GM19438 (cell line): ENCODE measurements around the gene IL6ST.
A peak's percentile ranks its signal among the peaks of the same experiment; 100 is the strongest.
"Not testable (repeated sequence)": the region's sequence is repeated elsewhere in the genome, so short reads cannot be mapped to it uniquely, and the experiment has no call there.

ENCODE experiments used
- ATAC-seq: cut with Tn5 transposase; IDR thresholded peaks from one replicate; pipeline ENCODE4 v1.9.1; 2021; ENCODE audit warnings: low read depth; ENCODE audit not compliant: unreplicated experiment

The IL6ST gene

DNA sequence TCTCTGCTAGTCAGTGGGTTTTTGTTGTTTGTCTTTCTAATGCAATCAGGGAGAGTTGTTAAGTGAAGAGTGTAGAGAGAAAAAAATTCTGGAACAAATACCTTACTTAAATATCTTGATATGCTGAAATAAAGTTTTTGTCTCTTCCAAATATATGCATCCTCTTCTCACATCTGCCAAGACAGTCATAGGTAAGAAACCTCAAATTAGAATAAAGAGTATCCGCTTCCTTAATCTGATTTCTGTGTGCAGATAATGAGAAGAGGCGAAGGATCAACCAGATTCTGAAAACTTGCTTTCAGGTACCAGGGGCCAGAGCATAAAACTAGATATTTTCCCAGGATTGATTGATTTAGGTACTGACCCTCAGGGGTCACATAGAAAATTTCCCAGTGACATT, 11.3 kb upstream of the IL6ST start:
- ATAC-seq: no peak

DNA sequence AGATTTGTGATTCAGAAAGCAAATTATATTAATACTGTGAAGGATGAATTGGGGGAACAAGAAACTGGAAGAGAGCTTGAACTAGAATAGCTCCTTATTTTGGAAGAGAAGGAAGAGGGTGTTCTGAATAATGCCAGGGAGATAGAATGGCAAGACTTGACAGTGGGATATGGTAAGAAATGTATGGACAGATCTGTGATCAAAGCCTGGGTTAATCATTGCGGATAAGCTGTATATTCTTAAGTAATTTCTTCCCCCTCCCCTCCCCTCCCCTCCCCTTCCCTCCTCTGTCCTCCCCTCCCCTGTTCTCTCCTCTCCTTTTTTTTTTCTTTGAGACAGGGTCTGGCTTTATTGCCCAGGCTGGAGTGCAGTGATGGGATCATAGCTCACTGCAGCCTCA, 10.1 kb upstream of the IL6ST start:
- no peak for ATAC-seq

DNA sequence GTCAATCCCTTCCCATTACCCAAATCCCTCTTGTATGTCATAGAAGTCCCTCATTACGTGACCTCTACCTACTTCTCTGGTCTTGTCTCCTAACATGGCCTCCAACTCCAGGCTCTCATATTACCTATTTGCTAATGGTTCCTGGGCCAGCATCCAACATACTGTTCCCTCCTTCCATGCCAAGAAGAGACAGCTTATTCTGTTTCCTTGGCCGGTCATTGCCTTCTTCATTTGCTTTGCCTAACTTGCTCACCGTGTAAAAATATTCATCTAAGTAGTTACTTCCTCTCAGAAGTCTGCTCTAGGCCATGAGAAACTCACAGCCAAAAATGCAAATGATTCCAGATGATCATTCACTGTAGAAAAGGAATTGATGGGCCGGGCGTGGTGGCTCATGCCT, 8.9 kb upstream of the IL6ST start:
- ATAC-seq: no peak

DNA sequence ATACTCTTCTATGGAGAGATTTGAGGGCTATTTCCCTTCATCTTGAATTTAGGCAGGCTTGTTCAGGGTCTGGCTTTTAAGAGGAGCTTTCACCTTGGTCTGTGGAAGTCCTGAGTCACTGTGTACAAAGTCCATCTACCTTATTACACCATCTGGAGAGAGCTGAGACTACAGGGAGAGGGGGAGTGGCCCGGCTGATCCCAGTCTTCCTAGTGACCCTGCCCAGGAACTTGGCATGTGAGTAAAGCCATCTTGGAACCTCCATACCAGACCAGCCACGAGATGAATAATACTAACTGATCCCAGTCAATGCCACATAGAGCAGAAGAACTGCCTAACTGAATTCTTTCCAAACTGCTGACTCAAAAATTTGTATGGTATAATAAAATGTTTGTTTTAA, 8.4 kb upstream of the IL6ST start:
- no peak for ATAC-seq

DNA sequence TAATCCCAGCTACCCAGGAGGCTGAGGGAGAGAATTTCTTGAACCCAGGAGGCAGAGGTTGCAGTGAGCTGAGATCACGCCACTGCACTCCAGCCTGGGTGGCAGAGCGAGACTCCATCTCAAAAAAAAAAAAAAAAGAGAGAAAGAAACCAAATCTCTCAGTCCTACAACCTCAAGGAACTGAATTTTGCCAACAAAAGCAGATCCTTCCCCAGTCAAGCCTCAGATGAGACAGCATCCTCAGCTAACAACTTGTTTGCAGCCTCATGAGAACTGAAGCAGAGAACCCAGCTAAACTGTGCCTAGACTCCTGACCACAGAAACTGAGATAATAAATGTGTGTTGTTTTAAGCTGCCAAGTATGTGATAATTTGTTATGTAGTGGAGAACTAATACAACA, 7.5 kb upstream of the IL6ST start:
- ATAC-seq: no peak

DNA sequence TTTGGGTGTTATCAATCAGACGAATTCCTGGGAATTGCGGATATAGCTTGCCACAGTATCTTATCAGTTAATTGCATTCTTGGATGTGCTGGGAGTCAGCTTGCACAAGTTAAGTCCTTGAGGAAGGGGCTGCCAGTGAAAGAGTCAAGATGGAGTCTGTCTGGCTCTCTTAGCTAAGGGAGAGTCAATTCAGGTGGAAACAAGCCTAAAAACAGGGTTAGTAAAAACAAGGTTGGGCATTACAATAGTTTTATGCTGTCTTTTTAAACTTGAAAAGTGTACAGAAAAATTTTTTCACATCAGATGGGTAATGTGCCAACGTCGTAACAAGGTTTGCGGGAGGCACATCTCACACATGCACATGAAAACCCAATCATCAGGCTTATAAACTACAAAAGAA, 5.5 kb upstream of the IL6ST start:
- not testable (repeated sequence) for ATAC-seq

DNA sequence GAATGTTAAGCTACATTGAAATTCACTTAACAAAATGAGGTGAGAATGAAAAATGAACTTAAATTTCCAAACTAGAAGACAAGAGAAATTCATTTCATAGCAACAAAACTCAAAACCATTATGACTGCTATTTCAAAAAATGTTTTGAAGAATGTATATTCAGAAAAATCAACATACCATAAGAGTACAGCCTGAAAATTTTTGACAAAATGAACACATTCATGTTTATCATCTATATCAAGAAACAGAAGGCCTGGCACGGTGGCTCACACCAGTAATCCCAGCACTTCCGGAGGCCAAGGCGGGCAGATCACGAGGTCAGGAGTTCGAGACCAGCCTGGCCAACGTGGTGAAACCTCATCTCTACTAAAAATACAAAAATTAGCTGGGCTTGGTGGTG, 4.2 kb upstream of the IL6ST start:
- no peak for ATAC-seq

DNA sequence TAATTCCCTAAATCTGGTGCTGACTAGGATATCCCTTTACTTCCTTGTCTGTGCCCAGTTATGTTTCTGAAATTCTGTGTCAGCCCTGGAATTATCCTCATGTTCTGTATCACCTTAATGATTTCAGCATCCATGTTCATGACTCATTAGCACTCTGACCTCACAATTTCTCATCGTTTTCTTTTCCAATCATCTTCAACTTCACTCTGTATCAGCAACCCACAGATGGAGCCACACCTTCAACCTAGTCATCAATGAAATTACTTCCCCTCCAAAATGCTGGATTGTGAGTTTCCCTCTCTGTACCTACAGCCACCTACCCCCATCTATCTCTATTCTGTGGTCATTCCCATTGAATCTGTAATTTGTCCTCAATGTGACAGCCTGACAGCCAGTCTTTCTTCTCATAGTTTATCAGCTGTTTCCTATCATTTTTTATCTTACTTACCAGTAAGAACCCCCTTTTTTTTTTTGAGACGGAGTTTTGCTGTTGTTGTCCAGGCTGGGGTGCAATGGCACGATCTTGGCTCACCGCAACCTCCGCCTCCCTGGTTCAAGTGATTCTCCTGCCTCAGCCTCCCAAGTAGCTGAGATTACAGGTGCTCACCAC, 3.1 kb upstream of the IL6ST start:
- no peak for ATAC-seq

DNA sequence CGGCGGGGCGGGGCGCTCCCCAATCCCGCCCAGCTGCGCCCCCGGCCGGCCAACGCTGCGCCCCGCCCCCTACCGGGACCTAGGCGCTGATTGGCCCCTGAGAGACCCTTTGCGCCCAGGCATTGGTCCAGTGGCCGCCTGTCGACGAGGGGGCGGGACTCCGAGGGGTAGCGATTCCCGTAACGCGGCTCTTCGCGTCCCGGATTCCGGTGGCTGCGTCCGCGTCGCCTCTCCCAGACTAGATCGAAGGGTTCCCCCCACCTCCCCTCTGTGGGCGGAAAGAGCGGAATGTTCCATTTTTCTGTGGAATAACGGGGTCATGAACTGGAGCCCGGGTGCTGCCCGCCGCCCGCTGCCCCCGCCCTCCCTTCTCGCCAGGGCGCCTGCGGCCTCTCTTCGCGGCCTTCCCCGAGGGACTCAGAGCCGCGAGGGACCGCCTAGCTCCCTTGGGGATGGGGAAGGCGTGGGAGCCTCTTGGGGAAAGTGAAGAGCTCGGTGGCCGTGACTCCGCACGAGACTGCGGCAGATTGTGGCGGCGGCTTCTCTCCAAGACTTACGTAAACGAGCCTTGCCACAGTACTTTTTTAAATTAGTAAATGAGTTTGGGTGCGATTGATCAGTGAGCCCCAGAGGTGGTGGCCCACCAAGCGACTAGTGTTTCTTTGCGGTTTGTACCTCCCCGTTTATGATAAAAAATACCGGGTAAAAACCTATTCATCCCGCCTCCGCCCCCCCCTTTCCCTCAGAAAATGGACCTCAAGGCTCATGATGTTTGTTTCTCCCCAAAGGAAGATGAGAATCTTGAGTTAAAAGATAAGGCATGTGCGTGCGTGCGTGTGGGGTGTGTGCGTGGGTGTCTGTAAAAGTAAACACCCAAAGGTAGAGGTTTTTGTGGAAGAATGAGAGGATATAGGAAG, 493 bp upstream of the IL6ST start:
- ATAC-seq: peak; percentile 90

DNA sequence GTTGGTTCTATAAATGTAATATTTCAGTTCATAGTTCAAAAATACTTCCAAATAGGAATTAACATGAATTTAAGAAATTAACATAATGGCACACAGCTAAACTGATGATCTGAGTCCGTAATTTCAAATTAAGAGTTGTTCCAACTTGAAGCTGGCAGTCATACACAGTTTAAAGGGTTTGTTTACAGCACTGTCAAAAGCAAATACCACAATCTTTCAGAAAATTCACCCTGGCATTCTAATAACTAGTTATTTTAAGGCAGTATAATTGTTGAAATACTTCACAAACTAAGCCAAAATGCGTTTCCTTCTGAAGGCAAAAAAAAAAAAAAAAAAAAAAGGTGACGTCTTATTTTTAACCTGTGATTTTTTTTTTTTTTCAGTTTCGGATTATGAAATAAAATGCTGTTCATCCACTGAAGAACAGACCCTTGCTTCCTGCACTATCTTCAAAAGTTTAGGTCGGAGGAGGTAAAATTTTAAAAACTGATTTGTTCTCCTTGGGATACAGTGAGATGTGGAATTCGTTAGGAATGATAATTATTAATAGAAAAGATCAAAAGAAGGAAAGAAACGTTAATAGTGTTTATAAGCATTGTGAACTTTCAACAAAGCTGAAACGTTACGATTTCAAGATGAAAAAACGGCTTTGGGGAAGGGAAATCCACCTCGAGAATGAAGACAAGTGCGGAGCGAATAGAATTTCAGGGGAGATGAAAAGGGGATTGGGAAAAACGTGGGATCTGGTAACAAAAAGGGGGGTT, 850 bp downstream of the IL6ST start:
- no peak for ATAC-seq

DNA sequence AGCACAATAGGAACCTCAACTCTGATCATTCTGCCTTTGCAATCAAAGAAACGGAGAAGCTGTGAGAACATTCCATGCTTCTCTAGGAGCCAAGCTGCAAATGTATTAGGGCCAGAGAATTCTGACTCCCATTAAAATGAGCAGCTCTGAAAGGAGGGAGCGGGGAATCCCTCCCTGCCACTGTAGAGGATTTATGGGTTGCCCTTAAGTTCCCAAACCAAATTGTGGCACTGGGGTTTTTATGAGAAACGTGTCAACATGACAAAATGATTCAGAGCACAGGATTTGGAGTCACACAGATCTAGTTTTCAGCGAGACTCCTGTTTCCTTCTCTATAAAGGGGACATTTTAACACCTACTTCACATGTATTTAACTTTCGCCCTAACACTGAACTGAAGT, 1.8 kb downstream of the IL6ST start:
- no peak for ATAC-seq

DNA sequence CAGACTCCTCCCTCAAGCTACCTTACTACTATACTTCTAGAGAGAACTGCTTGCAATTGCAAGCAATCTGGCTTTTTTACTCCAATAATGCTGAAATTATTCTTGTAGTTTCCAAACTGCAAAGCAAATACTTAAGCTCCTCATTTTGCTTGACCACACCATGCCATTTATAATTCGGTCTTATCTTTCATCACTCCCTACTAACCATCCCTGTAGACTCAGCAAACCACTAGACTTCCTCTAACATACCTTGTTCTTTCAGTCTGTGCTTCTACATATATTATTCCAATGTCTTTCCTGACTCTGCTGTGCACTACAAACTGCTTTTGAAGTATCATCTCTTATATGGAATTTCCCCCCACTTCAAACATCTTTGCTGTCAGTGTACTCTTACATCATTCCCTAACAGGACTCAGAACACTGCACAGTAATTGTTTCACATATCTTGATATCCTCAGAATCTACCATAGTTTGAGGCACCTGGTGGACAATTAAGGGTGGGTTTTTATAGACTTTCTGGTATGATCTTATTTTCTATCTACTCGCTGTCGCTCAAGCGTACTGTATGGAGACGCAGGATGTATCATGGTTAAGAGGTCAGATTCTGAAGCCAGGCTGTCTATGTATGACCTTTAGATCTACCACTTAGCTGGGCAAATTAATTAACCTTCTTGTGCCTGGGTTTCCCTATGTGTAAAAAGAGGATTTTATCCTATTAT, 2.8 kb downstream of the IL6ST start:
- no peak for ATAC-seq

DNA sequence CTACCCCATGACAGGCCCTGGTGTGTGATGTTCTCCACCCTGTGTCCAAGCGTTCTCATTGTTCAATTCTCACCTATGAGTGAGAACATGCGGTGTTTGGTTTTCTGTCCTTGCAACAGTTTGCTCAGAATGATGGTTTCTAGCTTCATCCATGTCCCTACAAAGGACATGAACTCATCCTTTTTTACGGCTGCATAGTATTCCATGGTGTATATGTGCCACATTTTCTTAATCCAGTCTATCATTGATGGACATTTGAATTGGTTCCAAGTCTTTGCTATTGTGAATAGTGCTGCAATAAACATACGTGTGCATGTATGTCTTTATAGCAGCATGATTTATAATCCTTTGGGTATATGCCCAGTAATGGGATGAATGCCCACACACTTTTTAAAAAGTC, 3.9 kb downstream of the IL6ST start:
- ATAC-seq: not testable (repeated sequence)

DNA sequence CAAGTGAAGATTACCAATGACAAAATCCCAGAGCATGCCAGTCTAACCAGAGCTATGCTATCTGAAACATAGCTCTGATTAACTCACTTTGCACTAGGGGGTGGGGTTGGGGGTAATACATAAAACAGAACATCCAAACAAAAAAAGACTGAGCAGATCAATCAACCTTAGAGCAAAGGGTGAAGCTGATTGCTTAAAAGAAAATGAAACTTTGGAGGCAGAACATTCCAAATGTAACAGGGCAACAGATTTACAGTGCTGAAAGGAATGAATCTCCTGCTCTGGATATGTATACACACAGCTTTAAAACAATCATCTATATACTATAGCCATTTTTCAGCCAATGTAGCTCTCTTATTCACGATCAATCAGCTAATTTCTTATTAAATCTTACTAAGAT, 4.9 kb downstream of the IL6ST start:
- ATAC-seq: no peak

DNA sequence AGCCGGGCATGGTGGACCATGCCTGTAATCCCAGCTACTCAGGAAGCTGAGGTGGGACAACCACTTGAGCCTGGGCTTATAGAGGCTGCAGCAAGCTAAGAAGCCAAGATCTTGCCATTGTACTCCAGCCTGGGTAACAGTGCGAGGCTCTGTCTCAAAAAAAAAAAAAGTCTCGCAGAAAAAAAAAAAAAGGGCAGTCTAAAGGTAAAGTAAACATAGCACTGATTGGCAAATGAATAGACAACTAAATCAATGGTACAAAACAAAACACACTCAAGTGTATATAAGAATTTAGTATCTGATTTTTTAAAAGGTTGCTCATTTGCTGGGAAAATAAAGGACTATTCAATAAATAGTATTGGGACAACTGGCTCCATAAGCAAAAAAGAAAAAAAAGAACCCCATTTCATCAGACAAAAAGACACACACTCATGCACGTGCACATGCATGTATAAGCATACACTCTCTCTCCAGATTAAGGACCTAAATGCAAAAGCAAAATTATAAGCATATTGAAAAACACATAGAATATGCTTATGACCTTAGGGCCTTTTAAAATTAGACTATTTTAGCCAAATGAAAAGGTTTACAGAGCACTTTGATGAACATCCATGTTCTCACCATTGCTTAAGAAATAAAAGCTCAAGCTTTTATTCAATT, 5.7 kb downstream of the IL6ST start:
- no peak for ATAC-seq

DNA sequence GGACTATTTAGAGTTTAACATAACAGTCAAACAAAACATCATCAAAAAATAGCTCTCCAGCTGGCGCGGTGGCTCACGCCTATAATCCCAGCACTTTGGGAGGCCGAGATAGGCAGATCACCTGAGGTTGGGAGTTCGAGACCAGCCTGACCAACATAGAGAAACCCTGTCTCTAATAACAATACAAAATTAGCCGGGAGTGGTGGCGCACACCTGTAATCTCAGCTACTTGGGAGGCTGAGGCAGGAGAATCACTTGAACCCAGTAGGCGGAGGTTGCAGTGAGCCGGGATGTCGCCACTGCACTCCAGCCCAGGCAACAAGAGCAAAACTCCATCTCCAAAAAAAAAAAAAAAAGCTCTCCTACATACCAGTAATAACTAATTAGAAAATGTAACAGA, 6.3 kb downstream of the IL6ST start:
- not testable (repeated sequence) for ATAC-seq

DNA sequence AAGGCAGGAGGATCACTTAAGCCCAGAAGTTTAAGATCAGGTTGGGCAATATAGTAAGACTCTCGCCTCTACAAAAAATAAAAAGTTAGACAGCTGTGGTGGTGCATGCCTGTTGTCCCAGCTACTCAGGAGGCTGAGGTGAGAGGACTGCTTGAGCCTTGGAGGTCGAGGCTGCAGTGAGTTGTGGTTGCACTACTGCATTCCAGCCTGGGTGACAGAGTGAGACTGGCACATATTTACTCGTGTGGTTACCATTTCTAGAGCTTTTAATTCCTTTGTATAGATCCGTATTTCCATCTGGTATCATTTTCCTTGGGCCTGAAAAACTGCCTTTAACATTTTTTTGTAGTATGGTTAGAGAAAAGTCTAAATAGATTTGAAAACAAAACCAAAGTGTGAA, 7.8 kb downstream of the IL6ST start:
- no peak for ATAC-seq

DNA sequence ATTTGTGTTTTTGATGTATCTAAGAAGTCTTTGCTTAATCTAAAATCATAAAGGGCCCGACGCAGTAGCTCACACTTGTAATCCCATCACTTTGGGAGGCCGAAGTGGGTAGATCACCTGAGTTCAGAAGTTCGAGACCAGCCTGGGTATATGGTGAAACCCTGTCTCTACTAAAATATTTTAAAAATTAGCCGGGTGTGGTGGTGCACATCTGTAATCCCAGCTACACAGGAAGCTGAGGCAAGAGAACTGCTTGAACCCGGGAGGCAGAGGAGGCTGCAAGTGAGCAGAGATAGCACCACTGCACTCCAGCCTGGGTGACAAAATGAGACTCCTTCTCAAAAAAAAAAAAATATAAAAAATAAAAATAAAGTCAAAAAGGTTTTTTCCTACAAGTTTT, 9.6 kb downstream of the IL6ST start:
- no peak for ATAC-seq

DNA sequence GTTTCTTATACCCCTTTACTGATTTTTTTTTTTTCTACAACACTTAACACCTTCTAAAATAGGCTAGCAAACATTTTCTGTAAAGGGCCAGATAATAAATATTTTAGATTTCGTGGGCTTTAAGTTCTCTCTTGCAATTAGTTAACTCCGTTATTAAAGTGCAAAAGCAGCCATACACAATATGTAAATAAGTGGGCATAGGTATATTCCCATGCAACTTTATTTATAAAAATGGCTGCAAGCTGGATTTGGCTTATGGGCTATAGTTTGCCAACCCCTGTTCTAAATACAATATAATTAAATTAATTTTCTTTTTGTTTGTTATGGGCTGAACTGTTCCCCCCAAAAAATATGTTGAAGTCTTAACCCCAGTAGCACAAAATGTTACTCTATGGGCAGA, 10.8 kb downstream of the IL6ST start:
- no peak for ATAC-seq

DNA sequence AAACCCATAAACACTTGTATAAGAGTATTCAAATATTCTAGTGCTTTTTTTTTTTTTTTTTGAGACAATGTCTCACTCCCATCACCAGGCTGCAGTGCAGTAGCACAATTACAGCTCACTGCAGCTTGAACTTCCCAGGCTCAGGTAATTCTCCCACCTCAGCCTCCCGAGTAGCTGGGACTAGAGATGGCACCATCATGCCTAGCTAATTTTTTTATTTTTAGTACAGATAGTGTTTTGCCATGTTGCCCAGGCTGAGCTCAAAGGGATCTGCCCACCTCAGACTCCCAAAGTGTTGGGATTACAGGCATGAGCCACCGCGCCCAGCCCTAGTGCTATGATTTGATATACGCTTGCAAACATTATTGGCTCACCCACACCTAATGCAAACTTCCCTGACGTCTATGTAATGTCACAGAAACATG, 11.8 kb downstream of the IL6ST start:
- no peak for ATAC-seq
